ENCODE results near the gene SNAI3. TPM values are rescaled to one million over a fixed set of nuclear protein-coding genes. Genes with fewer than 3 reads are reported as not detected.

The SNAI3 gene
- total and polyA plus RNA-seq, 2 of the 8 experiments (the other 6 are each of a cell fraction or from before 2014, with no cell fraction given): 8.5 to 13.3 TPM

- H3K18ac ChIP-seq (ENCODE audit: extremely low read depth, low read length): no peak overlapping the region; the same call in 1 of the 2 replicates
- peak overlapping the region; percentile 80; the same call in 1 of the 2 replicates for H2BK12ac ChIP-seq (ENCODE audit: low read depth, low read length)
- H4K5ac ChIP-seq (ENCODE audit: insufficient read length, low read depth, low read length): no peak overlapping the region
- no peaks in the 10 kb centered on the region for H3K79me2 ChIP-seq (ENCODE audit: control insufficient read depth in 1 of 2, insufficient read depth in 2 of 2, low read length in 2 of 2)
- ChIA-PET POLR2A (ENCODE audit: partially characterized antibody) (interaction anchor here (1.0 to 4.2 kb wide), 6 partner anchors 8 to 41 kb away, joined by 3 to 15 read pairs (median 4); partner anchors contain the start of genes IL17C and MVD), CTCF (ENCODE audit: partially characterized antibody) (interaction anchor here (0.8 to 9.7 kb wide), 24 partner anchors 8 to 495 kb away, joined by 3 to 87 read pairs (median 7); partner anchors contain the start of genes MVD and SNAI3)
- no peak overlapping the region for H2BK15ac ChIP-seq (ENCODE audit: low read length)
- no peak overlapping the region for H2BK20ac ChIP-seq (ENCODE audit: low read length)
- no peak overlapping the region for H3K23ac ChIP-seq (ENCODE audit: insufficient read length)
- H4K91ac ChIP-seq (replicated peaks; ENCODE audit: insufficient read length, low read length): peak overlapping the region; percentile 42
- no peak overlapping the region for H3K56ac ChIP-seq (replicated peaks; ENCODE audit: insufficient read length, low read depth, low read length)
- no peak overlapping the region for H3K27ac ChIP-seq (ENCODE audit: low read depth, low read length)
- peaks cover 0 to 2% of the 10 kb centered on the region in 2 experiments for H4K20me1 ChIP-seq (replicated peaks in 1 of 2; ENCODE audit: control insufficient read depth in 1 of 2, insufficient read depth in 2 of 2, low read length in 2 of 2)
- H3K14ac ChIP-seq (ENCODE audit: insufficient read length): no peak overlapping the region
- H2BK5ac ChIP-seq (ENCODE audit: low read depth, low read length): 0 out of 2 replicates have a peak overlapping the region, but pooled peaks have one; percentile 24
- no peak overlapping the region for H2BK120ac ChIP-seq (replicated peaks; ENCODE audit: low read depth, low read length)
- DNase-seq (ENCODE audit: low read depth in 1 of 2, low spot score in 2 of 2) (no peak), FAIRE-seq (no peak)
- H3K9me3 ChIP-seq (ENCODE audit: insufficient read depth in 2 of 2, low read depth in 1 of 2, low read length in 1 of 2): no peaks in the 10 kb centered on the region
- H3K4me2 ChIP-seq (ENCODE audit: insufficient read depth in 1 of 2, low read depth in 2 of 2, low read length in 2 of 2): no peak overlapping the region
- no peaks in the 10 kb centered on the region for H3K36me3 ChIP-seq (ENCODE audit: control insufficient read depth in 2 of 4, insufficient read depth in 4 of 4, low read length in 3 of 4)
- H3K9ac ChIP-seq (replicated peaks in 1 of 4; ENCODE audit: extremely low read depth in 1 of 4, low read depth in 3 of 4, low read length in 3 of 4): no peak overlapping the region
- WGBS, 2 experiments (ENCODE audit: extremely low coverage in 1 of 2, insufficient coverage in 1 of 2, insufficient read length in 1 of 2, insufficient replicate concordance in 2 of 2, low coverage in 1 of 2, low lambda C conversion rate in 2 of 2, missing lambda C conversion rate in 1 of 2): 92% methylated on average over 23 of the region's 23 CpGs; no CpG with 5 or more reads in 1 of the 2 experiments
- peaks cover 0 to 5% (median 3%) of the 10 kb centered on the region in 4 experiments; a peak in 4 of 7 replicates for H3K4me1 ChIP-seq (replicated peaks in 1 of 4; ENCODE audit: control insufficient read depth in 3 of 4, insufficient read depth in 4 of 4, low read length in 3 of 4)
- no peaks in the 10 kb centered on the region for H3K27me3 ChIP-seq (replicated peaks in 1 of 4; ENCODE audit: control insufficient read depth in 3 of 4, extremely low read depth in 1 of 4, insufficient read depth in 3 of 4, low read length in 3 of 4)
- H3K4ac ChIP-seq (replicated peaks; ENCODE audit: insufficient read length, low read depth, low read length): no peak overlapping the region
- no peaks in the 10 kb centered on the region for H3K79me1 ChIP-seq (ENCODE audit: low read depth, low read length)
- H3K4me3 ChIP-seq (ENCODE audit: extremely low read depth in 1 of 4, insufficient read depth in 2 of 4, low read depth in 3 of 4, low read length in 4 of 4): no peak overlapping the region
- H2AK5ac ChIP-seq (ENCODE audit: low read depth, low read length): no peak overlapping the region
- no peak overlapping the region; the same call in 1 of the 2 replicates for H4K8ac ChIP-seq (ENCODE audit: extremely low read depth, insufficient read depth, low read length)
- H2AFZ ChIP-seq (ENCODE audit: low read length): no peak overlapping the region
- no peaks in the 10 kb centered on the region for H3K23me2 ChIP-seq (ENCODE audit: low read depth, low read length)
- TF ChIP-seq, protein P1, sequence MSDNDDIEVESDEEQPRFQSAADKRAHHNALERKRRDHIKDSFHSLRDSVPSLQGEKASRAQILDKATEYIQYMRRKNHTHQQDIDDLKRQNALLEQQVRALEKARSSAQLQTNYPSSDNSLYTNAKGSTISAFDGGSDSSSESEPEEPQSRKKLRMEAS (IDR thresholded peaks at IDR 0.05): no peak
- no peak for TF ChIP-seq CTCF (IDR thresholded peaks at IDR 0.05; ENCODE audit: control extremely low read depth in 1 of 3, insufficient read depth in 1 of 3, low read depth in 1 of 3, low read length in 3 of 3)
- no peak for TF ChIP-seq POLR2A (IDR thresholded peaks at IDR 0.05; ENCODE audit: control extremely low read depth in 1 of 2, low read depth in 2 of 2, low read length in 2 of 2)
- no peak for TF ChIP-seq FOSL1 (IDR thresholded peaks at IDR 0.05; ENCODE audit: insufficient read depth, low read depth, low read length)
- TF ChIP-seq ZNF274 (IDR thresholded peaks at IDR 0.05; ENCODE audit: borderline replicate concordance, extremely low read depth, low read length): no peak
- TF ChIP-seq USF2 (IDR thresholded peaks at IDR 0.05; ENCODE audit: low read length): no peak
- TF ChIP-seq KDM4A (IDR thresholded peaks at IDR 0.05; ENCODE audit: low read depth, low read length, severe bottlenecking): no peak
- TF ChIP-seq TBP (IDR thresholded peaks at IDR 0.05; ENCODE audit: low read depth, low read length): no peak
- no peak for TF ChIP-seq JUND (IDR thresholded peaks at IDR 0.05; ENCODE audit: low read length)
- TF ChIP-seq POU5F1 (IDR thresholded peaks at IDR 0.05; ENCODE audit: low read depth, low read length): no peak
Measured at GRCh38 chr16:88671806-88672205, 14.5 kb downstream of the SNAI3 start.

All from H1 (cell line).